Ectodermal cell (in vitro differentiated cells): ENCODE results near the gene ARHGDIG.
"Not testable (repeated sequence)": the region's sequence is repeated elsewhere in the genome, so short reads cannot be mapped to it uniquely, and the experiment has no call there.

Experiments
- H3K27ac ChIP-seq: 2 replicates; pipeline ENCODE4 v1.7.0; 2013; ENCODE audit warnings: mild to moderate bottlenecking, low read depth, low read length; ENCODE audit not compliant: insufficient read depth, poor library complexity, severe bottlenecking
- H3K27me3 ChIP-seq: 2 replicates; pipeline ENCODE4 v1.7.0; 2013; ENCODE audit warnings: mild to moderate bottlenecking, low read length; ENCODE audit not compliant: insufficient read depth, control insufficient read depth, poor library complexity, severe bottlenecking
- H3K36me3 ChIP-seq: one replicate; pipeline ENCODE4 v1.7.0; 2013; ENCODE audit warnings: low read length; ENCODE audit not compliant: control insufficient read depth, insufficient read depth
- H3K4me1 ChIP-seq: one replicate; pipeline ENCODE4 v1.7.0; 2013; ENCODE audit warnings: low read length; ENCODE audit not compliant: control insufficient read depth, insufficient read depth
- H3K4me3 ChIP-seq: 2 replicates; pipeline ENCODE4 v1.7.0; 2013; ENCODE audit warnings: low read depth, low read length, control low read depth; ENCODE audit not compliant: insufficient read depth
- H3K9me3 ChIP-seq: 2 replicates; pipeline ENCODE4 v1.7.0; 2013; ENCODE audit warnings: mild to moderate bottlenecking, low read length, moderate library complexity; ENCODE audit not compliant: control insufficient read depth
- WGBS, 2 experiments: methylation state at CpG; one replicate each; pipeline ENCODE4 v1.1.7; 2013; ENCODE audit warnings: missing lambda C conversion rate in 2 of 2; 5-methylcytosine and 5-hydroxymethylcytosine counted together

Gene ARHGDIG

GRCh38 chr16:330741-331140, 50.4 kb downstream of the ARHGDIG start:
- H3K27ac ChIP-seq: no peak overlapping the region

DNA sequence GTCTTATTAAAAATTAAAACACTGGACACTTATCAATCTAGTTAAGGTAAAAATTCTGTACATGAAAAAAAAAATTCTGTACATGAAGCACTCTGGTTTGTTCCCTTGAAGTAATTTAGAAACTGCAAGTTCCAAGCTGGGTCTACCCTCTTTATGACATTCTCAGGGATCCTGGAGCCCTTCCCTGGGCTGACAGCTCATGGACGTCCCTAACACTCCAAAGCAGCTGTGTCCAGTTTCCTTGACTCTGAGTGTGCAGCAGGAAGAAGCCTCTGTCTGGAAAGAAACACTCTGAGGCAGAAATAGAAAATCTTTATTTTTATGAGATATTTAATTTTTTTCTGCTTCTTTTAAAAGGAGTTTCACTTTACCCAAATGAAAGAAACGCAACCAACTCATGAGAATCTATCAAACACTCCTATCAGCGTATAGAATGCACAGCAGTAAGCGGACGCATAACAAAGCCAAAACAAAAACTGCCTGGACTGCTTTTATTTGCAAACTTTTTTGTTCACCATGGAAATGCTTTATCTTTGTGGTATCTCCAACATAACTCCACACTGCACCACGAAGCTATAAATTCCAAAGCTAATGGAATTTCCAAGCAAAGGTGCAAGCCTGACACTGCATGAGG, 50.9 kb downstream of the ARHGDIG start:
- not testable (repeated sequence) for H3K27ac ChIP-seq, H3K36me3 ChIP-seq, H3K27me3 ChIP-seq, H3K9me3 ChIP-seq, H3K4me3 ChIP-seq
- WGBS, 2 experiments: 86 to 90% methylated on average over 5 of the region's 6 CpGs
- H3K4me1 ChIP-seq: peaks cover 13% of the 10 kb centered on the region

More at GRCh38 chr16:330741-331140, 50.4 kb downstream of the ARHGDIG start:
- H3K36me3 ChIP-seq: no peaks in the 10 kb centered on the region
- peaks cover 13% of the 10 kb centered on the region for H3K4me1 ChIP-seq
- no peaks in the 10 kb centered on the region for H3K9me3 ChIP-seq
- no peak overlapping the region for H3K4me3 ChIP-seq
- H3K27me3 ChIP-seq: no peaks in the 10 kb centered on the region
- WGBS, 2 experiments: 86 to 87% methylated on average over 2 of the region's 2 CpGs
